ENCODE measurements around the gene CHN1.

The CHN1 gene

GRCh38 chr2:174763780-174764179 lies 241.4 kb downstream of the CHN1 start:
- no peak for ATAC-seq
- no peak overlapping the region for H3K4me3 Mint-ChIP-seq
- H3K4me1 Mint-ChIP-seq, result peaks cover 29% of the 10 kb centered on the region
- no peak overlapping the region for H3K27ac Mint-ChIP-seq
- no peaks in the 10 kb centered on the region for H3K9me3 Mint-ChIP-seq
- DNase-seq, result no peak
- peaks cover 5% of the 10 kb centered on the region for H3K27me3 Mint-ChIP-seq

GRCh38 chr2:174762464-174762863 lies 242.7 kb downstream of the CHN1 start:
- Mint-ChIP-seq H3K27ac (no peak overlapping the region), H3K9me3 (no peaks in the 10 kb centered on the region), H3K4me1 (peaks cover 29% of the 10 kb centered on the region), H3K4me3 (no peak overlapping the region), H3K27me3 (peaks cover 5% of the 10 kb centered on the region)
- ATAC-seq (no peak), DNase-seq (no peak)

GRCh38 chr2:174761837-174762236 lies 243.3 kb downstream of the CHN1 start:
- ATAC-seq, result no peak
- DNase-seq, result no peak
- Mint-ChIP-seq H3K27me3 (peaks cover 5% of the 10 kb centered on the region), H3K4me1 (peaks cover 29% of the 10 kb centered on the region), H3K27ac (no peak overlapping the region), H3K4me3 (no peak overlapping the region), H3K9me3 (no peaks in the 10 kb centered on the region)

GRCh38 chr2:174760845-174761473 lies 244.2 kb downstream of the CHN1 start:
- ATAC-seq, result no peak
- Mint-ChIP-seq H3K27ac (no peak overlapping the region), H3K4me3 (no peak overlapping the region), H3K27me3 (peaks cover 5% of the 10 kb centered on the region), H3K9me3 (no peaks in the 10 kb centered on the region), H3K4me1 (peaks cover 29% of the 10 kb centered on the region)
- DNase-seq, result no peak

GRCh38 chr2:174759381-174760065 lies 245.7 kb downstream of the CHN1 start:
- DNase-seq (no peak), ATAC-seq (no peak)
- no peaks in the 10 kb centered on the region for H3K9me3 Mint-ChIP-seq
- H3K4me1 Mint-ChIP-seq, result peaks cover 29% of the 10 kb centered on the region
- no peak overlapping the region for H3K4me3 Mint-ChIP-seq
- H3K27me3 Mint-ChIP-seq, result peaks cover 5% of the 10 kb centered on the region
- H3K27ac Mint-ChIP-seq, result no peak overlapping the region

GRCh38 chr2:174756743-174757142 lies 248.4 kb downstream of the CHN1 start:
- no peak for DNase-seq
- peaks cover 4% of the 10 kb centered on the region for H3K27me3 Mint-ChIP-seq
- ATAC-seq, result no peak
- no peak overlapping the region for H3K27ac Mint-ChIP-seq
- H3K4me3 Mint-ChIP-seq, result no peak overlapping the region
- peaks cover 26% of the 10 kb centered on the region for H3K4me1 Mint-ChIP-seq
- H3K9me3 Mint-ChIP-seq, result no peaks in the 10 kb centered on the region

GRCh38 chr2:174753038-174753633 lies 252.0 kb downstream of the CHN1 start:
- Mint-ChIP-seq H3K27ac (peak overlapping the region in 1 of 2 donors; percentile 96), H3K4me1 (peaks cover 47% of the 10 kb centered on the region), H3K4me3 (peak overlapping the region in 1 of 2 donors; percentile 72), H3K9me3 (no peaks in the 10 kb centered on the region), H3K27me3 (no peaks in the 10 kb centered on the region)
- DNase-seq, result peak in 1 of 2 donors; percentile 38
- peak; percentile 76 for ATAC-seq

GRCh38 chr2:174752403-174753037 lies 252.7 kb downstream of the CHN1 start:
- H3K27me3 Mint-ChIP-seq, result no peaks in the 10 kb centered on the region
- H3K27ac Mint-ChIP-seq, result peak overlapping the region in 1 of 2 donors; percentile 96
- DNase-seq (peak in 1 of 2 donors; percentile 62), ATAC-seq (peak; percentile 84)
- peaks cover 47% of the 10 kb centered on the region for H3K4me1 Mint-ChIP-seq
- H3K4me3 Mint-ChIP-seq, result peak overlapping the region in 1 of 2 donors; percentile 72
- H3K9me3 Mint-ChIP-seq, result no peaks in the 10 kb centered on the region

GRCh38 chr2:174750923-174751441 lies 254.2 kb downstream of the CHN1 start:
- DNase-seq (peak; percentile 39 to 70), ATAC-seq (peak; percentile 53)
- H3K4me1 Mint-ChIP-seq, result peaks cover 47% of the 10 kb centered on the region
- no peaks in the 10 kb centered on the region for H3K27me3 Mint-ChIP-seq
- peak overlapping the region in 1 of 2 donors; percentile 67 for H3K27ac Mint-ChIP-seq
- H3K9me3 Mint-ChIP-seq, result no peaks in the 10 kb centered on the region
- H3K4me3 Mint-ChIP-seq, result peak overlapping the region; percentile 46 to 74

GRCh38 chr2:174749793-174750192 lies 255.4 kb downstream of the CHN1 start:
- no peak for ATAC-seq
- Mint-ChIP-seq H3K9me3 (no peaks in the 10 kb centered on the region), H3K27me3 (no peaks in the 10 kb centered on the region), H3K4me3 (no peak overlapping the region), H3K4me1 (peaks cover 47% of the 10 kb centered on the region), H3K27ac (no peak overlapping the region)
- peak in 1 of 2 donors; percentile 6 for DNase-seq

GRCh38 chr2:174748948-174749347 lies 256.2 kb downstream of the CHN1 start:
- Mint-ChIP-seq H3K27ac (no peak overlapping the region), H3K9me3 (no peaks in the 10 kb centered on the region), H3K27me3 (no peaks in the 10 kb centered on the region), H3K4me1 (peaks cover 47% of the 10 kb centered on the region), H3K4me3 (no peak overlapping the region)
- peak; percentile 64 to 67 for DNase-seq
- ATAC-seq, result no peak

Measured in stimulated activated naive CD8-positive, alpha-beta T cell treated with anti-CD3 and anti-CD28 coated beads, Interleukin-15, amount 100 ng/mL, for 72 hours (primary cell).